ENCODE measurements around the gene SERGEF.

GRCh38 chr11:17743808-17744119 is 269.1 kb downstream of the SERGEF start:
- TF ChIP-seq CTCF (IDR thresholded peaks at IDR 0.05) (no peak), POLR2A (IDR thresholded peaks at IDR 0.05) (no peak)
